Measurements from ENCODE around the gene RANGAP1. TPM values are rescaled to one million over a fixed set of nuclear protein-coding genes. Genes with fewer than 3 reads are reported as not detected.
A peak's percentile ranks its signal among the peaks of the same experiment; 100 is the strongest.

The RANGAP1 gene
- total RNA-seq, 4 donors from 2014 or later: 35.5 to 42.7 (median 38.8) TPM

DNA sequence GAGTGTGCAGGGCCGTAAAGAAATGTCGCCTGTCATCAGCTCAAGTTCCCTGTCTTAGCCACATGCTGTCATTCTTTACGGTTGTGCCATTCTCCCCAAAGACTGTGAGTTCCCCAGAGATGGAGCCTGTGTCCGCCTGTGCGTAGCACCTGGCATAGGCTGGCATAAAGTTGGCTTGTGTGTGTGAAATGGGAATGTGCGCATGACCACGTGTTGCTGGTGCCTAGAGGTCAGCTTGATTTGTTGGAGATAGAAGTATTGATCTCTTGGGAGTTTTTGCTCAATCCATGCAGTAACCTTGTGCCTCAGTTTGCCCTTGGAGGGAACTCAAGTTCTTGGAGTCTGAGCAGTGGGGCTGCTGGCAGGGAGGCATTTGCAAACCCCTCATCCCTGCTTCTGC is 54.6 kb downstream of the RANGAP1 start:
- no peak for TF ChIP-seq POLR2A (IDR thresholded peaks at IDR 0.05)
- TF ChIP-seq, protein P1, sequence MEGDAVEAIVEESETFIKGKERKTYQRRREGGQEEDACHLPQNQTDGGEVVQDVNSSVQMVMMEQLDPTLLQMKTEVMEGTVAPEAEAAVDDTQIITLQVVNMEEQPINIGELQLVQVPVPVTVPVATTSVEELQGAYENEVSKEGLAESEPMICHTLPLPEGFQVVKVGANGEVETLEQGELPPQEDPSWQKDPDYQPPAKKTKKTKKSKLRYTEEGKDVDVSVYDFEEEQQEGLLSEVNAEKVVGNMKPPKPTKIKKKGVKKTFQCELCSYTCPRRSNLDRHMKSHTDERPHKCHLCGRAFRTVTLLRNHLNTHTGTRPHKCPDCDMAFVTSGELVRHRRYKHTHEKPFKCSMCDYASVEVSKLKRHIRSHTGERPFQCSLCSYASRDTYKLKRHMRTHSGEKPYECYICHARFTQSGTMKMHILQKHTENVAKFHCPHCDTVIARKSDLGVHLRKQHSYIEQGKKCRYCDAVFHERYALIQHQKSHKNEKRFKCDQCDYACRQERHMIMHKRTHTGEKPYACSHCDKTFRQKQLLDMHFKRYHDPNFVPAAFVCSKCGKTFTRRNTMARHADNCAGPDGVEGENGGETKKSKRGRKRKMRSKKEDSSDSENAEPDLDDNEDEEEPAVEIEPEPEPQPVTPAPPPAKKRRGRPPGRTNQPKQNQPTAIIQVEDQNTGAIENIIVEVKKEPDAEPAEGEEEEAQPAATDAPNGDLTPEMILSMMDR (IDR thresholded peaks at IDR 0.05): no peak
- Histone ChIP-seq H3K27me3 (no peaks in the 10 kb centered on the region), H3K9me3 (no peaks in the 10 kb centered on the region), H3K36me3 (peaks cover 11 to 18% of the 10 kb centered on the region in 2 donors), H3K4me3 (replicated peaks in 1 of 3) (no peak overlapping the region), H3K4me1 (peaks cover 0 to 2% of the 10 kb centered on the region in 2 donors), H3K27ac (no peak overlapping the region)
- intact Hi-C loops (cut with DNase I): loop anchor here (10.0 kb wide), 1 partner anchor 307 kb away; no protein-coding TSS in a partner anchor
- WGBS, 2 donors: 85 to 92% methylated on average over 7 of the region's 7 CpGs
- no peak for DNase-seq

DNA sequence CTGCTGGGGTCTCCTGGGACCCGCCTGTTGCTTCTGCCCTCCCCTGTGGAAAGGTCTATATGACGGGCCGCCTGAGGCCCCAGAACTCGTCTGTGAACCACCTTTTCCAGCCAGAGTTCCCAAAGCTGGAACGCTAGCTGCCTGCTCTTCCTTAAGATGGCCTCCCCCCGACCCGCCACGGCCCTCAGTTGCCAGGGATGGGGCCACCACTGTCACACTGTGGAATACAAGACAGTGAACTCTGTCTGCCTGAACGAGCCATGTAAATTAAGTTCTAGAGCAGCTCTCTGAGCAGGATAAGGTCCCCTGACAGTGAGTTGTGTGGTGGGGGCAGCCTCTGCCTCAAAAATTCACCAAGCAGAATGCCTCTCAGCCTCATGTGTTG is 55.6 kb downstream of the RANGAP1 start:
- H3K4me1 ChIP-seq: no peaks in the 10 kb centered on the region
- H3K27me3 ChIP-seq: no peaks in the 10 kb centered on the region
- no peak for DNase-seq
- no peak overlapping the region for H3K4me3 ChIP-seq (replicated peaks in 1 of 3)
- no peak for TF ChIP-seq POLR2A (IDR thresholded peaks at IDR 0.05)
- TF ChIP-seq, protein P1 (IDR thresholded peaks at IDR 0.05): no peak
- H3K9me3 ChIP-seq: no peaks in the 10 kb centered on the region
- WGBS, 2 donors: 85 to 88% methylated on average over 4 to 9 of the region's 9 CpGs
- intact Hi-C loops (cut with DNase I): loop anchor here (10.0 kb wide), 1 partner anchor 306 kb away; no protein-coding TSS in a partner anchor
- H3K36me3 ChIP-seq: peaks cover 19 to 28% of the 10 kb centered on the region in 2 donors
- peak overlapping the region in 1 of 3 donors; percentile 7 for H3K27ac ChIP-seq

DNA sequence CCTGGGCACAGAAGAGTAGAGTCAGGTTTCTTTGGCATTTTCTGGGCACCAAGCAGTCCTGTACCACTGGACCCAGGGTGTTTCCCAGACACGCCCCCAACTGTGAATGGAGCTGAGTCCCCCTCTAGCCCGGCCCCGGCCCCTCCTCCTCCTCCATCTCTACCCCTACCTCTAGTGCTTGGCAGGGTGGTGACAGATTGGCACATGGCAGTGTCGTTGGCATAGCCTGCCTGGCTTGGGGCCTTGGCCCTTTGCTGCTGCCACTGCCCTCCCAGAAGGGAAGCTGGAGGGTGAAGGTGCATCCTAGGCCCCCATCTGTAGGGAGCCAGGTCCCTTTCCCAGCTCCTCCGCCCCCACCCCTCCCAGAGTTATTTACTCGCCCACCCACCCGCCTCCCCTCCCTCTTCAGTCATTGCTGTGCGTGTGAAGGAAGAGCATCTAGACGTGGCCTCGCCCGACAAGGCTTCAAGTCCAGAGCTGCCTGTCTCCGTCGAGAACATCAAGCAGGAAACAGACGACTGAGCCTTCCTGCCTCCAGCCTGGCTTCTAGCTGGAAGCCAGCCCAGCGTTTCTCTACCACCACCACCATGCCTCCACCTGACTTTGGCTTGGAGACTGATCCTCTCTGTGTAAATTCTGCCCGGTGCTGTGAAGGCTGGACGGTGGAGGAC is 56.1 kb downstream of the RANGAP1 start:
- Histone ChIP-seq H3K36me3 (peaks cover 24 to 33% of the 10 kb centered on the region in 2 donors), H3K4me1 (no peaks in the 10 kb centered on the region), H3K9me3 (no peaks in the 10 kb centered on the region), H3K27ac (peak overlapping the region in 1 of 3 donors; percentile 7), H3K4me3 (replicated peaks in 1 of 3) (no peak overlapping the region), H3K27me3 (no peaks in the 10 kb centered on the region)
- DNase-seq: no peak
- no peak for TF ChIP-seq POLR2A (IDR thresholded peaks at IDR 0.05)
- TF ChIP-seq, protein P1 (IDR thresholded peaks at IDR 0.05): no peak
- 83 to 88% methylated on average over 10 to 13 of the region's 17 CpGs for WGBS, 2 donors
- intact Hi-C loops (cut with DNase I): loop anchor here (10.0 kb wide), 1 partner anchor 305 kb away; no protein-coding TSS in a partner anchor

DNA sequence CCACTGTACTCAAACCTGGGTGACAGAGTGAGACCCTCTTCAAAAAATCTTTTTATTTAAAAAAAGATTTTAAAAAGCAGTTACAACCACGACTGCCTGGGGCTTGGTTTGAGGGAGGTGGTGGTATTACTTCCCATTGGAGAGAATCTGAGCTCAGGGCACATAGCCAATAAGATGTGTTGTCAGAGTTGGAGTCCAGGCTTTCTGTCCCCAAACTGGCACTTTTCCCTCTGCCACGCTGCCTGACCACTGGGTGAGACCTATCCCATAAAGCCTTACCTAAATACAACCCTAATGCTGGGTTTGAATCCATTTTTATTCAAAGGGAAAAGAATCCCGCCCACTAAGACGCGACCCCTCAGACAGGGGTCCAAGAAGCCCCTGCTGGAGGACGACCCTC is 56.8 kb downstream of the RANGAP1 start:
- no peak for TF ChIP-seq POLR2A (IDR thresholded peaks at IDR 0.05)
- TF ChIP-seq, protein P1 (IDR thresholded peaks at IDR 0.05): no peak
- no peak overlapping the region for H3K27ac ChIP-seq
- H3K27me3 ChIP-seq: no peaks in the 10 kb centered on the region
- DNase-seq: no peak
- 93% methylated on average over 5 to 6 of the region's 6 CpGs for WGBS, 2 donors
- intact Hi-C loops (cut with DNase I): no loop called here
- no peaks in the 10 kb centered on the region for H3K9me3 ChIP-seq
- no peak overlapping the region for H3K4me3 ChIP-seq (replicated peaks in 1 of 3)
- peaks cover 29 to 35% of the 10 kb centered on the region in 2 donors for H3K36me3 ChIP-seq
- H3K4me1 ChIP-seq: no peaks in the 10 kb centered on the region

All from thyroid gland (tissue), 4 donors.